CD4-positive, alpha-beta T cell treated with Interleukin-6 at 100 ng/mL for 8 hours (primary cell): ENCODE results near the gene CDK6.
"Not testable (repeated sequence)": the region's sequence is repeated elsewhere in the genome, so short reads cannot be mapped to it uniquely, and the experiment has no call there.

Experiments used
- DNase-seq: peaks from one replicate; pipeline ENCODE4 v3.0.0-alpha.2; 2020; ENCODE audit warnings: mixed read lengths, low spot score

CDK6 gene

GRCh38 chr7:92836489-92836999 is at the start of gene CDK6:
Gene CDK6, minus strand, starts transcription at chr7:92836573. Its CDS starts 3,250 bp downstream, at chr7:92833323.
- peak; percentile 54 for DNase-seq

- DNase-seq = not testable (repeated sequence)
These were observed 49.7 kb upstream of the CDK6 start for GRCh38 chr7:92886039-92886438.

- no peak for DNase-seq
These were observed 47.8 kb upstream of the CDK6 start for GRCh38 chr7:92884218-92884617.

- DNase-seq = no peak
These were observed 46.4 kb upstream of the CDK6 start for GRCh38 chr7:92882760-92883159.

GRCh38 chr7:92881091-92881485 is 44.7 kb upstream of the CDK6 start:
- no peak for DNase-seq

GRCh38 chr7:92880212-92881090 is 44.1 kb upstream of the CDK6 start:
- no peak for DNase-seq

- DNase-seq = no peak
These were observed 41.0 kb upstream of the CDK6 start for GRCh38 chr7:92877367-92877766.

GRCh38 chr7:92876836-92877235 is 40.5 kb upstream of the CDK6 start:
- no peak for DNase-seq

GRCh38 chr7:92875719-92876118 is 39.3 kb upstream of the CDK6 start:
- DNase-seq = no peak

GRCh38 chr7:92875173-92875572 is 38.8 kb upstream of the CDK6 start:
- no peak for DNase-seq

GRCh38 chr7:92874567-92874966 is 38.2 kb upstream of the CDK6 start:
- DNase-seq = no peak

- DNase-seq = no peak
These were observed 37.4 kb upstream of the CDK6 start for GRCh38 chr7:92873776-92874175.

- DNase-seq = no peak
These were observed 36.3 kb upstream of the CDK6 start for GRCh38 chr7:92872701-92873100.

GRCh38 chr7:92868683-92869293 is 32.4 kb upstream of the CDK6 start:
- no peak for DNase-seq

- DNase-seq = peak; percentile 5
These were observed 27.8 kb upstream of the CDK6 start for GRCh38 chr7:92864169-92864568.

- DNase-seq = no peak
These were observed 20.1 kb upstream of the CDK6 start for GRCh38 chr7:92856436-92856835.

- no peak for DNase-seq
These were observed 18.3 kb upstream of the CDK6 start for GRCh38 chr7:92854501-92855238.

GRCh38 chr7:92851732-92852131 is 15.4 kb upstream of the CDK6 start:
- no peak for DNase-seq

- no peak for DNase-seq
These were observed 14.1 kb upstream of the CDK6 start for GRCh38 chr7:92850516-92850915.

- no peak for DNase-seq
These were observed 12.9 kb upstream of the CDK6 start for GRCh38 chr7:92849322-92849721.

GRCh38 chr7:92848851-92849250 is 12.5 kb upstream of the CDK6 start:
- no peak for DNase-seq

- DNase-seq = no peak
These were observed 12.1 kb upstream of the CDK6 start for GRCh38 chr7:92848441-92848840.

GRCh38 chr7:92847305-92847704 is 10.9 kb upstream of the CDK6 start:
- DNase-seq = no peak
